HepG2 (cell line): ENCODE measurements around the gene GRIN2C. TPM values are rescaled to one million over a fixed set of nuclear protein-coding genes. Genes with fewer than 3 reads are reported as not detected.

Source experiments
- ATAC-seq: fragments of 200-7000 bp; cut with Tn5 transposase; 3 replicates; pipeline ENCODE4 v1.9.1; 2020; ENCODE audit warnings: mild to moderate bottlenecking, moderate library complexity
- BruUV-seq: library from RNA; stranded (reverse); fragments of 400-500 nt; replicated peaks from 2 replicates; lab custom pipeline; 2021; lab: Mats Ljungman, UMichigan
- CTCF ChIA-PET: fragments of 300-600 bp; formaldehyde crosslinking; extraction: SDS; loops from one replicate; lab custom pipeline; 2021; ENCODE audit warnings: low total read pairs, inconsistent platforms, low intra/inter-chr PET ratio; lab: Yijun Ruan, JAX
- POLR2A ChIA-PET: fragments of 350-600 bp; sonication (Branson Sonifier 250); formaldehyde crosslinking; loops from one replicate; lab custom pipeline; 2020; ENCODE audit warnings: antibody characterized with exemption, inconsistent platforms; lab: Yijun Ruan, JAX
- DNase-seq: peaks from one replicate; pipeline ENCODE4 v3.0.0-alpha.2; 2015; ENCODE audit warnings: low spot score
- FAIRE-seq: peaks from 3 replicates; lab custom pipeline; 2011; peaks lifted over from hg19 to GRCh38; lab: Jason Lieb, UNC
- H2AFZ ChIP-seq: one replicate; pipeline ENCODE4 v1.6.1; 2011; ENCODE audit warnings: low read length, inconsistent platforms
- H3K27ac ChIP-seq: fragments of 300-600 bp; 3 replicates; pipeline ENCODE4 v1.8.0; 2011; ENCODE audit warnings: mixed run types, mild to moderate bottlenecking, mixed read lengths, low read length, inconsistent platforms; ENCODE audit not compliant: insufficient read depth; ENCODE audit errors: extremely low read length
- H3K27me3 ChIP-seq, 2 experiments: fragments of 200-600 bp in 1 of 2; 2 replicates in 1 of 2; 3 replicates in 1 of 2; pipeline versions ENCODE4 v1.6.0 to v1.8.0; 2011; ENCODE audit warnings: low read length in 2 of 2, mild to moderate bottlenecking in 2 of 2, moderate library complexity in 2 of 2, inconsistent platforms in 1 of 2; ENCODE audit not compliant: insufficient read depth in 2 of 2, control insufficient read depth in 1 of 2
- H3K36me3 ChIP-seq, 2 experiments: fragments of 200-600 bp in 1 of 2; replicated peaks in 1 of 2; 2 replicates in 1 of 2; 3 replicates in 1 of 2; pipeline versions ENCODE4 v1.5.1 to v1.8.0; 2011; ENCODE audit warnings: low read length in 2 of 2, inconsistent platforms in 1 of 2; ENCODE audit not compliant: insufficient read depth in 2 of 2, control insufficient read depth in 1 of 2
- H3K4me1 ChIP-seq: 2 replicates; pipeline ENCODE4 v1.5.1; 2012; ENCODE audit warnings: low read length, inconsistent platforms; ENCODE audit not compliant: insufficient read depth
- H3K4me2 ChIP-seq: 2 replicates; pipeline ENCODE4 v1.6.0; 2011; ENCODE audit warnings: low read depth, low read length, inconsistent platforms
- H3K4me3 ChIP-seq, 3 experiments: fragments of 200-600 bp in 1 of 3; sonication (generic), shearing (Covaris generic) in 1 of 3; replicated peaks in 1 of 3; 2 replicates each; pipeline ENCODE4 v1.5.1; 2011 to 2016; ENCODE audit warnings: low read length in 3 of 3, inconsistent platforms in 2 of 3, low read depth in 2 of 3, mild to moderate bottlenecking in 2 of 3, control low read depth in 1 of 3, mixed read lengths in 1 of 3; ENCODE audit not compliant: insufficient read depth in 1 of 3
- H3K79me2 ChIP-seq: one replicate; pipeline ENCODE4 v1.6.1; 2011; ENCODE audit warnings: low read length, inconsistent platforms; ENCODE audit not compliant: insufficient read depth
- H3K9ac ChIP-seq: 2 replicates; pipeline ENCODE4 v1.6.0; 2011; ENCODE audit warnings: mild to moderate bottlenecking, low read depth, low read length, inconsistent platforms; ENCODE audit not compliant: insufficient read depth
- H3K9me3 ChIP-seq: 2 replicates; pipeline ENCODE4 v1.5.1; 2012; ENCODE audit warnings: mild to moderate bottlenecking, low read length
- H4K20me1 ChIP-seq: 2 replicates; pipeline ENCODE4 v1.6.0; 2011; ENCODE audit warnings: inconsistent platforms, mild to moderate bottlenecking, low read length, moderate library complexity; ENCODE audit not compliant: insufficient read depth
- CEBPG ChIP-seq: IDR thresholded peaks from 2 replicates; pipeline ENCODE4 v1.6.1; 2016
- GPBP1L1 ChIP-seq: sonication (generic); formaldehyde crosslinking; IDR thresholded peaks from 2 replicates; pipeline ENCODE4 v1.5.0; 2020; ENCODE audit warnings: mild to moderate bottlenecking, missing genetic modification reagents
- JDP2 ChIP-seq: sonication (generic); formaldehyde crosslinking; IDR thresholded peaks from 2 replicates; pipeline ENCODE4 v1.8.1; 2022; ENCODE audit warnings: missing genetic modification reagents, borderline replicate concordance
- KLF12 ChIP-seq: sonication (generic); formaldehyde crosslinking; IDR thresholded peaks from 2 replicates; pipeline ENCODE4 v1.4.0; 2020; ENCODE audit warnings: missing genetic modification reagents, borderline replicate concordance
- MYNN ChIP-seq: sonication (generic); formaldehyde crosslinking; IDR thresholded peaks from 2 replicates; pipeline ENCODE4 v1.4.0; 2020; ENCODE audit warnings: mild to moderate bottlenecking, low read depth, missing genetic modification reagents
- PRDM10 ChIP-seq: sonication (generic); formaldehyde crosslinking; IDR thresholded peaks from 2 replicates; pipeline ENCODE4 v1.4.0; 2020; ENCODE audit warnings: low read depth, missing genetic modification reagents
- TRIM24 ChIP-seq: sonication (generic); formaldehyde crosslinking; IDR thresholded peaks from 2 replicates; pipeline ENCODE4 v1.8.0; 2022; ENCODE audit warnings: mild to moderate bottlenecking, missing genetic modification reagents
- ZBTB7B ChIP-seq: sonication (generic); formaldehyde crosslinking; IDR thresholded peaks from 2 replicates; pipeline ENCODE4 v1.4.0; 2020; ENCODE audit warnings: missing genetic modification reagents
- ZNF432 ChIP-seq: sonication (generic); formaldehyde crosslinking; IDR thresholded peaks from 2 replicates; pipeline ENCODE4 v1.5.0; 2020; ENCODE audit warnings: missing genetic modification reagents, mild to moderate bottlenecking, borderline replicate concordance
- ZNF484 ChIP-seq: sonication (generic); formaldehyde crosslinking; IDR thresholded peaks from 2 replicates; pipeline ENCODE4 v1.5.1; 2020; ENCODE audit warnings: mild to moderate bottlenecking, low read depth, missing genetic modification reagents, borderline replicate concordance
- ZNF558 ChIP-seq: sonication (generic); formaldehyde crosslinking; IDR thresholded peaks from 2 replicates; pipeline ENCODE4 v1.9.0; 2022; ENCODE audit warnings: mild to moderate bottlenecking, missing genetic modification reagents, borderline replicate concordance
- ZNF616 ChIP-seq: sonication (generic); formaldehyde crosslinking; IDR thresholded peaks from 2 replicates; pipeline ENCODE4 v1.5.0; 2020; ENCODE audit warnings: low read depth, mild to moderate bottlenecking, missing genetic modification reagents
- ZNF747 ChIP-seq: sonication (generic); formaldehyde crosslinking; IDR thresholded peaks from 2 replicates; pipeline ENCODE4 v1.8.1; 2023; ENCODE audit warnings: missing genetic modification reagents, mild to moderate bottlenecking, borderline replicate concordance
- WGBS: methylation state at CpG from one replicate; pipeline ENCODE4 v1.1.6; 2017; ENCODE audit warnings: low lambda C conversion rate; 5-methylcytosine and 5-hydroxymethylcytosine counted together
- in situ Hi-C: cut with HindIII; loops from 2 replicates; pipeline ENCODE4 v1.10.0; 2017; ENCODE audit warnings: low pct_unique_long_range_greater_than_20kb; ENCODE audit not compliant: extremely low pct_ligation_motif_present
- intact Hi-C: fragments of 100-400 bp; cut with micrococcal nuclease; formaldehyde crosslinking; loops from one replicate; pipeline ENCODE4 v1.10.0; 2022; ENCODE audit not compliant: unreplicated experiment
- polyA plus RNA-seq, 8 experiments: library from polyadenylated mRNA; depleted of rRNA in 3 of 8; stranded (reverse) in 7 of 8; unstranded in 1 of 8; fragments of >200 nt; fragmentation: Illumina TruSeq in 4 of 8; extraction: Trizol in 4 of 8; gene quantifications; 2 replicates each; pipeline versions ENCODE4 v1.2.1 to v1.2.3, GENCODE V29; 2011 to 2016; ENCODE audit warnings: low read depth in 4 of 8, missing spikeins in 1 of 8, mixed read lengths in 1 of 8; ENCODE audit not compliant: insufficient read depth in 1 of 8
- total RNA-seq, 5 experiments: library from RNA; depleted of rRNA; stranded (reverse); fragments of >200 nt; fragmentation: Illumina TruSeq; extraction: Trizol; gene quantifications; 2 replicates each; pipeline ENCODE4 v1.2.3, GENCODE V29; 2016; ENCODE audit warnings: low read depth in 1 of 5
- TF ChIP-seq, protein P1 (sequence below): sonication (generic); formaldehyde crosslinking; conservative IDR thresholded peaks from 2 replicates; pipeline ENCODE4 v1.4.0; 2020; ENCODE audit warnings: missing genetic modification reagents

Gene GRIN2C
- total and polyA plus RNA-seq, 2 of the 13 experiments (the other 11 are each of a cell fraction or from before 2014, with no cell fraction given): 0.03 to 0.11 TPM

GRCh38 chr17:74833501-74834377 lies 25.9 kb downstream of the GRIN2C start:
- Histone ChIP-seq H3K4me2 (no peak overlapping the region), H3K4me1 (peaks cover 15% of the 10 kb centered on the region), H3K9ac (no peak overlapping the region), H2AFZ (no peak overlapping the region), H3K79me2 (no peaks in the 10 kb centered on the region), H3K36me3 (peaks cover 3% of the 10 kb centered on the region in 2 experiments; a peak in 1 of 5 replicates), H3K4me3 (no peak overlapping the region), H3K9me3 (no peaks in the 10 kb centered on the region), H3K27ac (no peak overlapping the region), H4K20me1 (no peaks in the 10 kb centered on the region), H3K27me3 (no peaks in the 10 kb centered on the region)
- intact Hi-C loops: no loop called here
- DNase-seq: no peak
- WGBS: 81% methylated on average over 16 of the region's 16 CpGs
- in situ Hi-C loops: no loop called here
- ChIA-PET POLR2A (interaction anchor here (1.0 to 1.2 kb wide), 2 partner anchors 9 to 406 kb away, joined by 3 read pairs; no protein-coding TSS in a partner anchor), CTCF (no interaction called here)
- FAIRE-seq: no peak
- BruUV-seq: no TSS peak
- no peak for TF ChIP-seq ZNF616 (CRISPR knock-in tag)
- no peak for TF ChIP-seq MYNN (CRISPR knock-in tag)
- no peak for TF ChIP-seq TRIM24 (CRISPR knock-in tag)
- no peak for TF ChIP-seq GPBP1L1 (CRISPR knock-in tag)
- no peak for TF ChIP-seq ZNF747
- no peak for TF ChIP-seq KLF12 (CRISPR knock-in tag)
- TF ChIP-seq, protein P1, sequence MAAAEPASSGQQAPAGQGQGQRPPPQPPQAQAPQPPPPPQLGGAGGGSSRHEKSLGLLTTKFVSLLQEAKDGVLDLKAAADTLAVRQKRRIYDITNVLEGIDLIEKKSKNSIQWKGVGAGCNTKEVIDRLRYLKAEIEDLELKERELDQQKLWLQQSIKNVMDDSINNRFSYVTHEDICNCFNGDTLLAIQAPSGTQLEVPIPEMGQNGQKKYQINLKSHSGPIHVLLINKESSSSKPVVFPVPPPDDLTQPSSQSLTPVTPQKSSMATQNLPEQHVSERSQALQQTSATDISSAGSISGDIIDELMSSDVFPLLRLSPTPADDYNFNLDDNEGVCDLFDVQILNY (CRISPR knock-in tag): no peak
- no peak for TF ChIP-seq ZNF484
- TF ChIP-seq ZNF432 (CRISPR knock-in tag): no peak
- TF ChIP-seq PRDM10 (CRISPR knock-in tag): no peak
- TF ChIP-seq CEBPG: no peak
- TF ChIP-seq ZBTB7B (CRISPR knock-in tag): no peak
- no peak for TF ChIP-seq ZNF558 (CRISPR knock-in tag)
- no peak for TF ChIP-seq JDP2 (CRISPR knock-in tag)
- no peak for ATAC-seq
